B cell (primary cell): ENCODE results near the gene LRRC8E.

Experiments used
- CTCF ChIP-seq: fragments of 200-600 bp; IDR thresholded peaks from one replicate; pipeline ENCODE4 v1.8.0; 2022; ENCODE audit warnings: antibody characterized with exemption, mild to moderate bottlenecking
- EZH2 ChIP-seq: IDR thresholded peaks from 2 replicates; pipeline ENCODE4 v1.6.1; 2012; ENCODE audit warnings: borderline replicate concordance, low read depth, mild to moderate bottlenecking, moderate library complexity, low read length; ENCODE audit not compliant: insufficient read depth, poor library complexity, severe bottlenecking

- no peak for TF ChIP-seq CTCF
- no peak for TF ChIP-seq EZH2
Observed at GRCh38 chr19:7912144-7912696, 23.9 kb downstream of the LRRC8E start.
